SU-DHL-6 (cell line): Measurements from ENCODE around the gene LY9.

Experiments
- CTCF ChIP-seq: fragments of 200-600 bp; sonication (generic); IDR thresholded peaks from one replicate; pipeline ENCODE4 v1.5.1; 2017; ENCODE audit warnings: antibody characterized with exemption, mild to moderate bottlenecking, low read length, moderate library complexity; ENCODE audit not compliant: insufficient read depth, poor library complexity, severe bottlenecking
- EZH2phosphoT487 ChIP-seq: fragments of 200-600 bp; sonication (generic), shearing (Covaris generic); conservative IDR thresholded peaks from 2 replicates; pipeline ENCODE4 v1.6.1; 2018; ENCODE audit warnings: mild to moderate bottlenecking, antibody characterized with exemption, low read length, moderate library complexity, mixed read lengths

GRCh38 chr1:160860840-160861505 lies 65.0 kb downstream of the LY9 start:
- TF ChIP-seq EZH2phosphoT487: no peak
- TF ChIP-seq CTCF: no peak
